Stomach (tissue), 9 donors: ENCODE measurements around the gene CLCN6. TPM values are rescaled to one million over a fixed set of nuclear protein-coding genes. Genes with fewer than 3 reads are reported as not detected.

Source experiments
- DNase-seq, 2 donors: peaks; one replicate each; pipeline versions ENCODE4 v3.0.0 to v3.0.0-alpha.2; 2013 to 2019
- H3K27ac ChIP-seq, 5 donors: fragments of 200-600 bp in 4 of 5; sonication (generic) in 4 of 5; one replicate each; pipeline ENCODE4 v1.5.1; 2013 to 2019; ENCODE audit warnings: mild to moderate bottlenecking in 1 of 5, moderate library complexity in 1 of 5
- H3K27me3 ChIP-seq, 3 donors: fragments of 200-600 bp; sonication (generic); one replicate each; pipeline ENCODE4 v1.5.1; 2017 to 2019; ENCODE audit warnings: mixed run types in 1 of 3
- H3K36me3 ChIP-seq, 4 donors: fragments of 200-600 bp; sonication (generic); 1 replicate in 3 of 4; 2 replicates in 1 of 4; pipeline ENCODE4 v1.5.1; 2016 to 2019
- H3K4me1 ChIP-seq, 4 donors: fragments of 200-600 bp; sonication (generic); one replicate each; pipeline ENCODE4 v1.5.1; 2016 to 2019
- H3K4me3 ChIP-seq, 4 donors: fragments of 200-600 bp; sonication (generic) in 3 of 4; one replicate each; pipeline ENCODE4 v1.5.1; 2016 to 2019; ENCODE audit warnings: mild to moderate bottlenecking in 1 of 4
- H3K9me3 ChIP-seq, 4 donors: fragments of 200-600 bp; sonication (generic); one replicate each; pipeline ENCODE4 v1.5.1; 2016 to 2019
- EP300 ChIP-seq: sonication (generic); formaldehyde crosslinking; IDR thresholded peaks from one replicate; pipeline ENCODE4 v1.6.1; 2017; ENCODE audit warnings: antibody characterized with exemption
- POLR2A ChIP-seq, 4 donors: fragments of 450-650 bp; IDR thresholded peaks; one replicate each; pipeline ENCODE4 v1.6.1; 2016; ENCODE audit warnings: antibody characterized with exemption in 4 of 4, control low read depth in 2 of 4, mild to moderate bottlenecking in 1 of 4, moderate library complexity in 1 of 4
- POLR2AphosphoS5 ChIP-seq, 3 donors: sonication (generic); formaldehyde crosslinking; IDR thresholded peaks; one replicate each; pipeline ENCODE4 v1.6.1; 2016; ENCODE audit warnings: antibody characterized with exemption in 3 of 3
- WGBS, 5 donors: extraction: QIAGEN DNeasy Blood & Tissue Kit in 3 of 5; methylation state at CpG; one replicate each; pipeline versions ENCODE4 v1.1.5 to v1.1.7; 2013 to 2018; 5-methylcytosine and 5-hydroxymethylcytosine counted together
- intact Hi-C: fragments of 100-400 bp; cut with DNase I; formaldehyde crosslinking; loops from one replicate; pipeline ENCODE4 v1.15.1; 2023; ENCODE audit warnings: low total_unique reads
- polyA plus RNA-seq, 3 donors: library from polyadenylated mRNA; stranded (reverse); fragments of 200-250 nt; gene quantifications; one replicate each; pipeline ENCODE4 v1.2.3, GENCODE V29; 2013
- total RNA-seq, 5 donors: library from RNA; depleted of rRNA; stranded (reverse); fragments of >200 nt; gene quantifications; one replicate each; pipeline versions ENCODE4 v1.1.0 to v1.2.3, GENCODE V29; 2014 to 2016
- TF ChIP-seq, protein P1 (sequence below), 7 experiments: fragments of 450-650 bp in 4 of 7; fragments of 200-600 bp in 3 of 7; sonication (generic) in 3 of 7; IDR thresholded peaks; one replicate each; pipeline ENCODE4 v1.5.1; 2016 to 2019; ENCODE audit warnings: antibody characterized with exemption in 7 of 7, control low read depth in 2 of 7, mild to moderate bottlenecking in 1 of 7
- donor health status: healthy with polysubstance abuse.
- donor health status: Bipolar disorder and iron deficiency.
- donor health status: healthy.

The CLCN6 gene
- total and polyA plus RNA-seq, 8 donors: 4.1 to 49.6 (median 10.2) TPM

DNA sequence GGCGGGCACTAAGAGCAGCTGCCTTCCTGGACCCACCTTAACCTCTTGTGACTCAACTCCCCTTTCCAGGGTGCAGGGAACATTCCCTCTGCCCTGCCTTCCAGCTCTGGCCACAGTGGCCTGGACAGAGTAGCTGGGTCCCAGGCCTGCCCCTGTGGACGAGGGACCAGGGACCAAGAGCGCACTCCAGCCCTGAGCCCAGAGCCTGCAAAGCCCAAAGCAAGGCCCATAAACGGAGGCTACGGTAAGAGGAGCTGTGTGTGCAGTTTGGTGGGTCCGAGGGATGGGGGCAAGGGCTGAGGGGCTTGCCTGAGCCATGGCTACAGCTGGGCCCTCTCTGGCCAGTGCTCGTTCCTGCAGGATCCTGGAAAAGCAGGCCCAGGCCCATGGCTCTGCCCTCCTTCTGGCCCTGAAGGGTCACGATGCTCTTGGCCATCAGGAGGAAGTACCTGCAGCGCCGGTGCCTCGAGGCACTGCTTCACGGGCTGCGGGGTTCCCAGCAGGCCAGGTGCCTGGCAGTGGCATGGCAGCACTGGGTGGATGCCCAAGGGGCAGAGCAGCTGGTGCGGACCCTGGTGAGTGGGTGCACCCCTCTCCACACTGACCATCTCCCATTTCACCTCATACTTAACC is 18.1 kb upstream of the CLCN6 start:
- H3K36me3 ChIP-seq: peaks cover 0 to 27% (median 21%) of the 10 kb centered on the region in 4 donors
- WGBS, 5 donors: 75 to 83% (median 77%) methylated on average over 7 to 14 of the region's 14 CpGs
- H3K27me3 ChIP-seq: no peaks in the 10 kb centered on the region
- intact Hi-C loops: no loop called here
- TF ChIP-seq, protein P1, sequence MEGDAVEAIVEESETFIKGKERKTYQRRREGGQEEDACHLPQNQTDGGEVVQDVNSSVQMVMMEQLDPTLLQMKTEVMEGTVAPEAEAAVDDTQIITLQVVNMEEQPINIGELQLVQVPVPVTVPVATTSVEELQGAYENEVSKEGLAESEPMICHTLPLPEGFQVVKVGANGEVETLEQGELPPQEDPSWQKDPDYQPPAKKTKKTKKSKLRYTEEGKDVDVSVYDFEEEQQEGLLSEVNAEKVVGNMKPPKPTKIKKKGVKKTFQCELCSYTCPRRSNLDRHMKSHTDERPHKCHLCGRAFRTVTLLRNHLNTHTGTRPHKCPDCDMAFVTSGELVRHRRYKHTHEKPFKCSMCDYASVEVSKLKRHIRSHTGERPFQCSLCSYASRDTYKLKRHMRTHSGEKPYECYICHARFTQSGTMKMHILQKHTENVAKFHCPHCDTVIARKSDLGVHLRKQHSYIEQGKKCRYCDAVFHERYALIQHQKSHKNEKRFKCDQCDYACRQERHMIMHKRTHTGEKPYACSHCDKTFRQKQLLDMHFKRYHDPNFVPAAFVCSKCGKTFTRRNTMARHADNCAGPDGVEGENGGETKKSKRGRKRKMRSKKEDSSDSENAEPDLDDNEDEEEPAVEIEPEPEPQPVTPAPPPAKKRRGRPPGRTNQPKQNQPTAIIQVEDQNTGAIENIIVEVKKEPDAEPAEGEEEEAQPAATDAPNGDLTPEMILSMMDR (IDR thresholded peaks at IDR 0.05): no peak
- TF ChIP-seq POLR2A (IDR thresholded peaks at IDR 0.05) (no peak), EP300 (no peak), POLR2AphosphoS5 (IDR thresholded peaks at IDR 0.05) (no peak)
- H3K9me3 ChIP-seq: no peaks in the 10 kb centered on the region
- peaks cover 66 to 87% (median 84%) of the 10 kb centered on the region in 4 donors for H3K4me1 ChIP-seq
- DNase-seq: no peak
- peak overlapping the region; percentile 58 to 97 (median 93) for H3K27ac ChIP-seq
- H3K4me3 ChIP-seq: peak overlapping the region in 1 of 4 donors; percentile 22

DNA sequence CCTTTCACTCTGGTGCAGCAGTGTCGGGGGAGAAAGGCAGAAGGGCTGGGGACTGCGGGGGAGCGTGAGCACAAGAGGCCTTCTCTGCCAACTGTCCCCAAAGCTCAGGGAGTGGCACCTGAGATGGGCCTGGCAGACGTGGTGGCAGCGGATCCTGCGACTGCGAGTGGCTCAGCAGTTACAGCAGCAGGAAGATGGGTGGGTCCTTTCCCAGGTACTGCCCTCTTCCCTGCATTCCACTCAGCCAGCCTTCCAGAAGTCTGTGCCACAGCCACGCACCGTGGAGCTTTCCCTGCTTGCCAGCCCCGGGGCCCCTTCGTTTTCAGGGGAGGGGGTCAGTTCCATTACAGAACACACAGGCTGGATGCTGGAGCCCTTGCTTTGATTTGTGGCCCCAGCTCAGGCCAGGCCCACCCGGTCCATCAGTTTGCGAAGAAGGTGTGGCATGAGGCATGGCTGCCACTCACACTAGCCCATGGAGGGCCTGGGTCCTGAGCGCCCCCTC is 17.4 kb upstream of the CLCN6 start:
- peaks cover under 1 to 33% (median 28%) of the 10 kb centered on the region in 4 donors for H3K36me3 ChIP-seq
- no peaks in the 10 kb centered on the region for H3K9me3 ChIP-seq
- 57 to 78% (median 65%) methylated on average over 13 to 14 of the region's 14 CpGs for WGBS, 5 donors
- peak overlapping the region; percentile 58 to 97 (median 93) for H3K27ac ChIP-seq
- no peaks in the 10 kb centered on the region for H3K27me3 ChIP-seq
- intact Hi-C loops: no loop called here
- no peak overlapping the region for H3K4me3 ChIP-seq
- peak in 1 of 2 donors; percentile 45 for DNase-seq
- no peak for TF ChIP-seq EP300
- no peak for TF ChIP-seq POLR2AphosphoS5 (IDR thresholded peaks at IDR 0.05)
- no peak for TF ChIP-seq POLR2A (IDR thresholded peaks at IDR 0.05)
- TF ChIP-seq, protein P1 (IDR thresholded peaks at IDR 0.05): no peak
- H3K4me1 ChIP-seq: peaks cover 66 to 90% (median 84%) of the 10 kb centered on the region in 4 donors

DNA sequence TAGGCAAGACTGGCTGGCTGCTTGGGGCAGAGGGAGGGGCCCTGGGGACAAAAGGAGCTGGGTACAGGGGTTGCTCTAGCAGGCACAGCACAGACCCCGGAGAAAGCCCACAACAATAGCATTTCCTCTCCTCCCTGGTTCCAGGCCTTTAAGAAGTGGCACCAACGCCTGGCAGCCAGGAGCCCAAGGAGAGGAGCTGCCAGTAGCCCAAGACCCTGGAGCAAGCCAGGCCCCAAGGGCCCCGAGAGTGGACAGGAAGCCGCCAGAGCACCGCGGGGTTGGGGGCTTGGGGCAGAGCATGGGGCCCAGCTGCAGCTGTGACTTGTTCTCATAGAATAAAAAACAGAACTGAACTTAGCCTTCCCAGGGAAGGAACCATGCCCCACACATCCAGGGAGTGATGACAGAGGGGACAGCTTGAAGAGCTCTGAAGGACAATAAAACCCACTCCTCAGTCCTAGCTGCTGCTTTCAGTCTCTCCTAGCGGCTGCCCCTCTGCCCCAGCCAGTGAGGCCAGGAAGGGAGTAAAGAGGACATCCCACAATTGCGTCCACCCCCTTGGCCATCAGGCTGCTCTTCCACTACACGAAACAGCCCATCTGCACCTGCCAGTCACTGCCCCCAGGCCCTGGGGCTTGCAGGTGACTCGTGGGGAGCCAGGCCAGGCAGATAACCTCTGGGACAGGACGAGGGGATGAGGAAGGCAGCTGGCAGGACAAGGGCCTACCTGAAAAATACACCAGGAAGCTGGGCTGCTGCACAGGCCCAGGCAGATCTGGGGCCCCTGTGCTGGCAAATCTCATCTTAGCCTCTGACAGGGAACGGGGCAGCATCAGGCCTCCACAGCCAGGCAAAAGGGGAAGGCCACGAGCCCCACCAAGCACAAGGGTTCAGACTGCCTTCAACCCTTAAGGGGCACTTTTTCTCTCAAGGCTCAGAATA is 16.6 kb upstream of the CLCN6 start:
- no peaks in the 10 kb centered on the region for H3K27me3 ChIP-seq
- H3K4me1 ChIP-seq: peaks cover 66 to 88% (median 82%) of the 10 kb centered on the region in 4 donors
- H3K27ac ChIP-seq: peak overlapping the region; percentile 58 to 97 (median 93)
- peaks cover 8 to 41% (median 36%) of the 10 kb centered on the region in 4 donors for H3K36me3 ChIP-seq
- TF ChIP-seq, protein P1 (IDR thresholded peaks at IDR 0.05): no peak
- TF ChIP-seq POLR2A (IDR thresholded peaks at IDR 0.05) (no peak), POLR2AphosphoS5 (IDR thresholded peaks at IDR 0.05) (no peak), EP300 (no peak)
- H3K9me3 ChIP-seq: no peaks in the 10 kb centered on the region
- 67 to 75% (median 71%) methylated on average over 11 to 13 of the region's 13 CpGs for WGBS, 5 donors
- no peak overlapping the region for H3K4me3 ChIP-seq
- no peak for DNase-seq
- intact Hi-C loops: loop anchor here (10.0 kb wide), 1 partner anchor 55 kb away; the partner anchor contains the start of gene AGTRAP
